ENCODE results near the gene TNFRSF1A.

TNFRSF1A gene

DNA sequence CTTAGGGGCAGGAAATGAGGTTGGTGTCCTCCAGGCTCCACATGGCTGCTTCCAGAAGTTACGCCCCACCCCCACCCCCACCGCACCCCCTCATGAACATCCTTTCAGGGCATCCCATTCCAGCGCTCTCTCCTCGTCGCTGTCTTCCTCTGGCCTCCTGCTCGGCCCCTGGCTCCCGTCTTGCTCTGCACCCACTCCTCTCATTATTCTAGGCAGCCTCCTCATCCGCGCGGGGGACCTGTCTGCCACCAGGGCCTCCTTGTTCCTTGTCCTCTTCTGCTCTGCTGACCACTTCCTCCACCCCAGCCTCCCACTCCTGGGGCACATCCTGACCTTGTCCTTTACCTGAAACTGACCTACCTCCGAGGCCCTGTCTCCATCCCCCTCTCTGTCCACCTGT lies 61.2 kb downstream of the TNFRSF1A start:
- no peak overlapping the region for H3K4me3 ChIP-seq (ENCODE audit: low read depth, low read length)
- TF ChIP-seq, protein P1, sequence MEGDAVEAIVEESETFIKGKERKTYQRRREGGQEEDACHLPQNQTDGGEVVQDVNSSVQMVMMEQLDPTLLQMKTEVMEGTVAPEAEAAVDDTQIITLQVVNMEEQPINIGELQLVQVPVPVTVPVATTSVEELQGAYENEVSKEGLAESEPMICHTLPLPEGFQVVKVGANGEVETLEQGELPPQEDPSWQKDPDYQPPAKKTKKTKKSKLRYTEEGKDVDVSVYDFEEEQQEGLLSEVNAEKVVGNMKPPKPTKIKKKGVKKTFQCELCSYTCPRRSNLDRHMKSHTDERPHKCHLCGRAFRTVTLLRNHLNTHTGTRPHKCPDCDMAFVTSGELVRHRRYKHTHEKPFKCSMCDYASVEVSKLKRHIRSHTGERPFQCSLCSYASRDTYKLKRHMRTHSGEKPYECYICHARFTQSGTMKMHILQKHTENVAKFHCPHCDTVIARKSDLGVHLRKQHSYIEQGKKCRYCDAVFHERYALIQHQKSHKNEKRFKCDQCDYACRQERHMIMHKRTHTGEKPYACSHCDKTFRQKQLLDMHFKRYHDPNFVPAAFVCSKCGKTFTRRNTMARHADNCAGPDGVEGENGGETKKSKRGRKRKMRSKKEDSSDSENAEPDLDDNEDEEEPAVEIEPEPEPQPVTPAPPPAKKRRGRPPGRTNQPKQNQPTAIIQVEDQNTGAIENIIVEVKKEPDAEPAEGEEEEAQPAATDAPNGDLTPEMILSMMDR (IDR thresholded peaks at IDR 0.05; ENCODE audit: control insufficient read depth, extremely low read depth, insufficient read depth), result no peak
- no peak for DNase-seq (ENCODE audit: low read depth)

DNA sequence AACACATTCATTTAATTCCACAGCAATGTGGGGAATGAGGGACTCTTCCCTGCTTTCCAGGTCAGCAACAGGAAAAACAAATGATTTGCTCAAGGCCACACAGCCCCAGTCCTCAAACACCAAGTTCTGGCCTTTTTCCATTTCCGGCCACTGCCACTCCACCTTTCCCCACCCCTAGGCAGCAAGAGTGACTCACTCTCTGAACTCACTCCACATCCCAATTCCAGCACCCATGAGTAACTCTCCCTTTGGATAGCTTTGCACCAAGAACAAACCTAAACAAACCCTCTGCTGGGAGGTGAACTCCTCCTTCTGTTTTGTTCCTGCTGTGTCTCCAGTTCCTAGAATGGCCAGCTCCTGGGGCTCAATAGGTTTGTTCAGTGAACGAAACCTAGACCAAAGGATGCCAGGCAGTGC lies 61.8 kb downstream of the TNFRSF1A start:
- TF ChIP-seq, protein P1 (IDR thresholded peaks at IDR 0.05; ENCODE audit: control insufficient read depth, extremely low read depth, insufficient read depth), result no peak
- peak; percentile 80 for DNase-seq (ENCODE audit: low read depth)
- no peak overlapping the region for H3K4me3 ChIP-seq (ENCODE audit: low read depth, low read length)

DNA sequence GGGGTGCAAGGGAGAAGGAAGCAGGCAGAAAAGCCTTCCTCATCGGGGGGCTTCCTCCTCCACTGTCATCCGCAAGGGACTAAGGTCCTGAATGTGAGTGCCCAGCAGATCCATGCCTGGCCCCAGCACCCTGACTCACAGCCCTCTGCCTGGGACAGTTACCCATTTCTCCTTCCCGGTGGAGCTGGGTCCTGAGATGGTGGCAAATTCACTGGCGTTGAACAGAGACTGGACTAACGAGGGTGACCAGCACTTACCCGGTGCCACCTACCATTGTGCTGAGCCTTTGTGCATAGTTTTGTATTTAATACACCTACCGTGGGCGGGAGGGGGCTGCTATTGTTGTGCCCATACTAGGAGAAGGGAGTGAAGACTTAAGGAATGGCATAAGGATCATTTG lies 62.2 kb downstream of the TNFRSF1A start:
- no peak for DNase-seq (ENCODE audit: low read depth)
- TF ChIP-seq, protein P1 (IDR thresholded peaks at IDR 0.05; ENCODE audit: control insufficient read depth, extremely low read depth, insufficient read depth), result no peak
- no peak overlapping the region for H3K4me3 ChIP-seq (ENCODE audit: low read depth, low read length)

DNA sequence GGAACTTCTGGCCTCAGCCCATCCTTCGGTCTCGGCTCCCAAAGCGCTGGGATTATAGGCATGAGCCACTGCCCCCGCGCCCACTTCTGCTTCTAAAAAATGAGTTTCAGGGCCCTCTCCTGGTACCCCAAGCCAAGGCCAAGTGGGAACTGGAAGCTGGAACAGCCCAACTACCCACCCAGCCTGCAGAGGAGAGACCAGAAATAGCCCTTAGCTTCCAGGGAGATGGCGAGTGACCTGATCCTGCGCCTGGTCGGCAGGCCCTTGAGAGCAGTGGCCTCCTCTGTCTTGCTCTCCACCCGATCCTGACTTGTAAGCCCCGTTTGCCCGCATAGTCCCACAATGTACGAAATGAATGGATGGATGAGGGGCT lies 62.6 kb downstream of the TNFRSF1A start:
- TF ChIP-seq, protein P1 (IDR thresholded peaks at IDR 0.05; ENCODE audit: control insufficient read depth, extremely low read depth, insufficient read depth), result no peak
- DNase-seq (ENCODE audit: low read depth), result no peak

More for the DNA sequence above, 62.6 kb downstream of the TNFRSF1A start:
- H3K4me3 ChIP-seq (ENCODE audit: low read depth, low read length), result peak overlapping the region; percentile 31

All from LNCaP clone FGC (cell line).